ENCODE data around the gene AEBP1.
A peak's percentile ranks its signal among the peaks of the same experiment; 100 is the strongest.

Gene AEBP1

DNA sequence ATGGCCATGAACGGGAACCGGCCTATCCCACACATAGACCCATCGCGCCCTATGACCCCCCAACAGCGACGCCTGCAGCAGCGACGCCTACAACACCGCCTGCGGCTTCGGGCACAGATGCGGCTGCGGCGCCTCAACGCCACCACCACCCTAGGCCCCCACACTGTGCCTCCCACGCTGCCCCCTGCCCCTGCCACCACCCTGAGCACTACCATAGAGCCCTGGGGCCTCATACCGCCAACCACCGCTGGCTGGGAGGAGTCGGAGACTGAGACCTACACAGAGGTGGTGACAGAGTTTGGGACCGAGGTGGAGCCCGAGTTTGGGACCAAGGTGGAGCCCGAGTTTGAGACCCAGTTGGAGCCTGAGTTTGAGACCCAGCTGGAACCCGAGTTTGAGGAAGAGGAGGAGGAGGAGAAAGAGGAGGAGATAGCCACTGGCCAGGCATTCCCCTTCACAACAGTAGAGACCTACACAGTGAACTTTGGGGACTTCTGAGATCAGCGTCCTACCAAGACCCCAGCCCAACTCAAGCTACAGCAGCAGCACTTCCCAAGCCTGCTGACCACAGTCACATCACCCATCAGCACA lies 9.7 kb downstream of the AEBP1 start:
- TF ChIP-seq, protein P1, sequence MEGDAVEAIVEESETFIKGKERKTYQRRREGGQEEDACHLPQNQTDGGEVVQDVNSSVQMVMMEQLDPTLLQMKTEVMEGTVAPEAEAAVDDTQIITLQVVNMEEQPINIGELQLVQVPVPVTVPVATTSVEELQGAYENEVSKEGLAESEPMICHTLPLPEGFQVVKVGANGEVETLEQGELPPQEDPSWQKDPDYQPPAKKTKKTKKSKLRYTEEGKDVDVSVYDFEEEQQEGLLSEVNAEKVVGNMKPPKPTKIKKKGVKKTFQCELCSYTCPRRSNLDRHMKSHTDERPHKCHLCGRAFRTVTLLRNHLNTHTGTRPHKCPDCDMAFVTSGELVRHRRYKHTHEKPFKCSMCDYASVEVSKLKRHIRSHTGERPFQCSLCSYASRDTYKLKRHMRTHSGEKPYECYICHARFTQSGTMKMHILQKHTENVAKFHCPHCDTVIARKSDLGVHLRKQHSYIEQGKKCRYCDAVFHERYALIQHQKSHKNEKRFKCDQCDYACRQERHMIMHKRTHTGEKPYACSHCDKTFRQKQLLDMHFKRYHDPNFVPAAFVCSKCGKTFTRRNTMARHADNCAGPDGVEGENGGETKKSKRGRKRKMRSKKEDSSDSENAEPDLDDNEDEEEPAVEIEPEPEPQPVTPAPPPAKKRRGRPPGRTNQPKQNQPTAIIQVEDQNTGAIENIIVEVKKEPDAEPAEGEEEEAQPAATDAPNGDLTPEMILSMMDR (conservative IDR thresholded peaks at IDR 0.05): no peak
- no peak overlapping the region for H3K27ac ChIP-seq

GRCh38 chr7:44114586-44115310 lies 10.6 kb downstream of the AEBP1 start:
- TF ChIP-seq, protein P1 (conservative IDR thresholded peaks at IDR 0.05): no peak
- H3K27ac ChIP-seq: no peak overlapping the region

DNA sequence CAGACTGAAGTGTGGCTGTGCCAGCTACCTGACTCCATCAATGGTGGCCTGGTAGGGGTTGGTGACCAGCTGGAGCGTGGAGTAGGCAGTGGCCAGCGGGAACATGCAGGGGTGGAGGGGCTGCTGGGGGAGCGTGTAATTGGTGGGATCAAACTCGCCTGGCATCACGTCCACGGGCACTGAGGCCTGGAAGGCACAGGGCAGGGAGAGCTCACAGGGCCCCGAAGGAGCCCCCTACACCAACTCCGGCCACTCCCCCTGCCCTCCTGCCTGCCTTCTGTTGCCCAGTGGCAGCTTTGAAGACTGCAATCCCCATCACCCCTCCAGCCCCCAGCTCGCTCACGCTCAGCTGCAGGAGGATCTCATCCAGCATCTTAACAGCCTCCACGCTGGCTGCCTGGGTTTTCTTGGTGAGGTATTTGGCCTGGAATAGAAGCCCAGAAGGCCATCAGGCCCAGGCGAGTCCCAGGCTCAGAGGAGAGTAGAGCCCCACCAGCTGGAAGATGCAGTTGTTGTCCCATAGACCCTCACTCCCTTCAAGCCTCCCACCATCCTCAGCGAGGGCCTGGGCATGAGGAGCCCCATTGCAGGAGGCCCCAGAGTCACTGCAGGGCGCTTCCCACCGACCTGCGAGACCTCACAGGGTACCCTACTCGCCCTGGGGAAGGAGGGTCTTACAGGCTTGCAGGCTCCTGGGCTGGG lies 12.1 kb downstream of the AEBP1 start:
- no peak overlapping the region for H3K27ac ChIP-seq
- TF ChIP-seq, protein P1 (conservative IDR thresholded peaks at IDR 0.05): no peak

GRCh38 chr7:44116789-44117666 lies 12.9 kb downstream of the AEBP1 start:
- no peak overlapping the region for H3K27ac ChIP-seq
- TF ChIP-seq, protein P1 (conservative IDR thresholded peaks at IDR 0.05): no peak

DNA sequence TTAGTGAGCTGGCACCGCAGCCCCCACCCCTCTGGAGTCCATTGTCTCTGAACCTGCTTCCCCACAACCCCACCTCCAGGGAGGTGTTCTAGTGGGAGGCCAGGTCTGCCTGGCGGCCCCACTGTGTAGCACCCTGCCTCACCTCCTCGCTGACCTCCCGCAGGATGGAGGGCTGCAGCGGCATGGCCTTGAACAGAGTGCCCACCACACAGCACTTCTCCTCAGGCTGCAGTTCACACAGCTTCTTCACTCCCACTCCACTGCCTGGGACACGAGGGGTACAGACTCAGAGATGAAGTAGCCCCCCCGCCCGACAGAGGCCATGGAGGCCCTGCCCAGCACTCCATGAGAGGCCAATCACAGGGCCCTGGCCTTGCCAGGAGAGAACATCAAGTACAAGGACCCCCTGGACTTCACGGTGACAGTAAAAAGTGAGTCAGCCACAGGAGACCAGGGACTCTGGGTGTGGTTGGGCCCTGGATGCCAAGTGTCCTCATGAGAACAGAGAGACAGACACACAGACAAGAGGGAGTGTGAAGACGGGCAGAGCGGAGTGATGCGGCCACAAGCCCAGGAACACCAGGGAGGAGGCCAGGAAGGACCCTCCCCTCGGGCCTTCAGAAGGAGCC lies 13.8 kb downstream of the AEBP1 start:
- H3K27ac ChIP-seq: no peak overlapping the region
- TF ChIP-seq, protein P1 (conservative IDR thresholded peaks at IDR 0.05): no peak

DNA sequence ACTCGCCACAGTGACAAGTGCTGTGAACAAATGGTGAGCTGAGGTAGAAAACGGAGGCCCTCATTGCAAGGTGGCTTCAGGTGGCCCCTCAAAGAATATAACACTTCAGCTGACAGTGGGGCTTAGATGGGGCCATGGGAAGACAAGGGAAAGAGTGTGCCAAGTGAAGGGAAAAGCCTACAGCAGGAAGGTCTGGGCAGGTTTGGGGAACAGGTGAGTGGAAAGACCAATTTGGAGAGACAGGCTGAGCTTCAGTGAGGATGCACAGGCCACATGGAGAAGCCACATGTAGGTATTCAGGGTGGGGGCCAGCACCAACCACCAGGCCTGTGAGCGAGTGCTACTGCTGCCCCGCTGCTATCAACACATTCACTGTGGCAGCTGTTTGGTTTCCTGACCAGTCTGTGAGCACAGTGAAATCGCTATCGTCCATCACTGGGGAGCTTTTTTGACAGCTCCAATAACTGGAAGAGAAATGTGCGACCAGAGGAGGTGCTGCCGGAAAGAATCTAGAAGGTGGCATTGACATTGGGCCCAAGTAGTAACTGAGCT lies 15.8 kb downstream of the AEBP1 start:
- TF ChIP-seq, protein P1 (conservative IDR thresholded peaks at IDR 0.05): no peak
- H3K27ac ChIP-seq: peak overlapping the region; percentile 87; the same call in 1 of the 2 replicates

Measured in VCaP (cell line).